Measurements from ENCODE around the gene PLXNA4. TPM values are rescaled to one million over a fixed set of nuclear protein-coding genes. Genes with fewer than 3 reads are reported as not detected.

Gene PLXNA4
- total and polyA plus RNA-seq, 4 donors, result 0.04 to 1.1 (median 0.41) TPM

- no peaks in the 10 kb centered on the region for H3K4me1 ChIP-seq (ENCODE audit: control insufficient read depth in 4 of 4, insufficient read depth in 4 of 4, low read length in 3 of 4)
- no peaks in the 10 kb centered on the region for H3K9me3 ChIP-seq (ENCODE audit: control insufficient read depth in 4 of 4, low read length in 3 of 4)
- no peak overlapping the region for H3K27ac ChIP-seq (ENCODE audit: low read depth in 1 of 2, low read length in 2 of 2)
- no peaks in the 10 kb centered on the region for H3K36me3 ChIP-seq (ENCODE audit: control insufficient read depth in 4 of 4, insufficient read depth in 3 of 4, low read depth in 1 of 4, low read length in 3 of 4)
- no peak overlapping the region for H3K4me3 ChIP-seq (ENCODE audit: low read depth in 1 of 3, low read length in 3 of 3)
- DNase-seq (ENCODE audit: low spot score), result no peak
- TF ChIP-seq RAD21 (IDR thresholded peaks at IDR 0.05), result no peak
- TF ChIP-seq YY1 (IDR thresholded peaks at IDR 0.05), result no peak
- TF ChIP-seq REST (IDR thresholded peaks at IDR 0.05), result no peak
- no peak for TF ChIP-seq TAF1 (conservative IDR thresholded peaks at IDR 0.05)
- TF ChIP-seq HNF4G (IDR thresholded peaks at IDR 0.05), result no peak
- no peak for TF ChIP-seq ATF3 (IDR thresholded peaks at IDR 0.05)
- TF ChIP-seq, protein P1, sequence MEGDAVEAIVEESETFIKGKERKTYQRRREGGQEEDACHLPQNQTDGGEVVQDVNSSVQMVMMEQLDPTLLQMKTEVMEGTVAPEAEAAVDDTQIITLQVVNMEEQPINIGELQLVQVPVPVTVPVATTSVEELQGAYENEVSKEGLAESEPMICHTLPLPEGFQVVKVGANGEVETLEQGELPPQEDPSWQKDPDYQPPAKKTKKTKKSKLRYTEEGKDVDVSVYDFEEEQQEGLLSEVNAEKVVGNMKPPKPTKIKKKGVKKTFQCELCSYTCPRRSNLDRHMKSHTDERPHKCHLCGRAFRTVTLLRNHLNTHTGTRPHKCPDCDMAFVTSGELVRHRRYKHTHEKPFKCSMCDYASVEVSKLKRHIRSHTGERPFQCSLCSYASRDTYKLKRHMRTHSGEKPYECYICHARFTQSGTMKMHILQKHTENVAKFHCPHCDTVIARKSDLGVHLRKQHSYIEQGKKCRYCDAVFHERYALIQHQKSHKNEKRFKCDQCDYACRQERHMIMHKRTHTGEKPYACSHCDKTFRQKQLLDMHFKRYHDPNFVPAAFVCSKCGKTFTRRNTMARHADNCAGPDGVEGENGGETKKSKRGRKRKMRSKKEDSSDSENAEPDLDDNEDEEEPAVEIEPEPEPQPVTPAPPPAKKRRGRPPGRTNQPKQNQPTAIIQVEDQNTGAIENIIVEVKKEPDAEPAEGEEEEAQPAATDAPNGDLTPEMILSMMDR (IDR thresholded peaks at IDR 0.05; ENCODE audit: low read depth, low read length, missing input control), result no peak
- TF ChIP-seq RXRA (IDR thresholded peaks at IDR 0.05), result no peak
- TF ChIP-seq FOXA1 (IDR thresholded peaks at IDR 0.05), result no peak
- no peak for TF ChIP-seq SP1 (IDR thresholded peaks at IDR 0.05)
- TF ChIP-seq, protein P2, sequence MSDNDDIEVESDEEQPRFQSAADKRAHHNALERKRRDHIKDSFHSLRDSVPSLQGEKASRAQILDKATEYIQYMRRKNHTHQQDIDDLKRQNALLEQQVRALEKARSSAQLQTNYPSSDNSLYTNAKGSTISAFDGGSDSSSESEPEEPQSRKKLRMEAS (IDR thresholded peaks at IDR 0.05), result no peak
- no peak for TF ChIP-seq HNF4A (conservative IDR thresholded peaks at IDR 0.05)
- TF ChIP-seq EGR1 (IDR thresholded peaks at IDR 0.05; ENCODE audit: low read depth in 2 of 2), result no peak
- no peak for TF ChIP-seq JUND (IDR thresholded peaks at IDR 0.05)
- TF ChIP-seq GABPA (IDR thresholded peaks at IDR 0.05 in 1 of 2, conservative IDR thresholded peaks at IDR 0.05 in 1 of 2), result no peak
- no peak for TF ChIP-seq NR2F2 (IDR thresholded peaks at IDR 0.05)
- TF ChIP-seq FOXA2 (IDR thresholded peaks at IDR 0.05), result no peak
- TF ChIP-seq, protein P3, sequence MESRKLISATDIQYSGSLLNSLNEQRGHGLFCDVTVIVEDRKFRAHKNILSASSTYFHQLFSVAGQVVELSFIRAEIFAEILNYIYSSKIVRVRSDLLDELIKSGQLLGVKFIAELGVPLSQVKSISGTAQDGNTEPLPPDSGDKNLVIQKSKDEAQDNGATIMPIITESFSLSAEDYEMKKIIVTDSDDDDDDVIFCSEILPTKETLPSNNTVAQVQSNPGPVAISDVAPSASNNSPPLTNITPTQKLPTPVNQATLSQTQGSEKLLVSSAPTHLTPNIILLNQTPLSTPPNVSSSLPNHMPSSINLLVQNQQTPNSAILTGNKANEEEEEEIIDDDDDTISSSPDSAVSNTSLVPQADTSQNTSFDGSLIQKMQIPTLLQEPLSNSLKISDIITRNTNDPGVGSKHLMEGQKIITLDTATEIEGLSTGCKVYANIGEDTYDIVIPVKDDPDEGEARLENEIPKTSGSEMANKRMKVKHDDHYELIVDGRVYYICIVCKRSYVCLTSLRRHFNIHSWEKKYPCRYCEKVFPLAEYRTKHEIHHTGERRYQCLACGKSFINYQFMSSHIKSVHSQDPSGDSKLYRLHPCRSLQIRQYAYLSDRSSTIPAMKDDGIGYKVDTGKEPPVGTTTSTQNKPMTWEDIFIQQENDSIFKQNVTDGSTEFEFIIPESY (IDR thresholded peaks at IDR 0.05), result no peak
- peaks cover 0 to 3% (median 0%) of the 10 kb centered on the region in 4 donors for H3K27me3 ChIP-seq (ENCODE audit: control insufficient read depth in 4 of 4, insufficient read depth in 4 of 4, low read length in 3 of 4)
- WGBS, result 81% methylated on average over 6 of the region's 6 CpGs
- no peak overlapping the region for H3K9ac ChIP-seq (ENCODE audit: low read depth in 1 of 2, low read length in 2 of 2)
These were observed 87.5 kb downstream of the PLXNA4 start for GRCh38 chr7:132488634-132489302.
